Keratinocyte (primary cell): ENCODE measurements around the gene CRISPLD2. TPM values are rescaled to one million over a fixed set of nuclear protein-coding genes. Genes with fewer than 3 reads are reported as not detected.

Experiments used
- DNase-seq: peaks from one replicate; pipeline ENCODE4 v3.0.0-alpha.2; 2011; ENCODE audit warnings: low read depth, missing footprints, low spot score
- FAIRE-seq: peaks from 2 replicates; lab custom pipeline; 2011; peaks lifted over from hg19 to GRCh38; lab: Jason Lieb, UNC
- H2AFZ ChIP-seq: 2 replicates; pipeline ENCODE4 v1.6.0; 2012; ENCODE audit warnings: low read length, control low read depth, inconsistent platforms; ENCODE audit not compliant: control insufficient read depth
- H3K27ac ChIP-seq: 2 replicates; pipeline ENCODE4 v1.5.1; 2011; ENCODE audit warnings: low read length; ENCODE audit not compliant: control insufficient read depth, insufficient read depth
- H3K27me3 ChIP-seq: 3 replicates; pipeline ENCODE4 v1.6.0; 2011; ENCODE audit warnings: low read length; ENCODE audit not compliant: control insufficient read depth, insufficient read depth; ENCODE audit errors: extremely low read depth
- H3K36me3 ChIP-seq, 2 experiments: 2 replicates in 1 of 2; 3 replicates in 1 of 2; pipeline ENCODE4 v1.5.1; 2011; ENCODE audit warnings: low read length in 2 of 2, mild to moderate bottlenecking in 1 of 2; ENCODE audit not compliant: control insufficient read depth in 2 of 2, insufficient read depth in 2 of 2; ENCODE audit errors: extremely low read depth in 1 of 2
- H3K4me1 ChIP-seq: 3 replicates; pipeline ENCODE4 v1.5.1; 2011; ENCODE audit warnings: low read length; ENCODE audit not compliant: control insufficient read depth, insufficient read depth; ENCODE audit errors: extremely low read depth
- H3K4me2 ChIP-seq: 3 replicates; pipeline ENCODE4 v1.6.0; 2011; ENCODE audit warnings: low read depth, low read length; ENCODE audit not compliant: control insufficient read depth, insufficient read depth; ENCODE audit errors: extremely low read depth
- H3K4me3 ChIP-seq, 3 experiments: fragments of 200-600 bp in 1 of 3; sonication (generic) in 1 of 3; 2 replicates in 2 of 3; 3 replicates in 1 of 3; pipeline ENCODE4 v1.5.1; 2011 to 2016; ENCODE audit warnings: low read length in 3 of 3, mild to moderate bottlenecking in 3 of 3, control low read depth in 2 of 3, inconsistent platforms in 1 of 3, low read depth in 1 of 3, mixed read lengths in 1 of 3, mixed run types in 1 of 3, moderate library complexity in 1 of 3; ENCODE audit not compliant: control insufficient read depth in 2 of 3, insufficient read depth in 2 of 3; ENCODE audit errors: extremely low read depth in 1 of 3
- H3K79me2 ChIP-seq: 2 replicates; pipeline ENCODE4 v1.6.0; 2012; ENCODE audit warnings: low read length; ENCODE audit not compliant: control insufficient read depth, insufficient read depth
- H3K9ac ChIP-seq: 3 replicates; pipeline ENCODE4 v1.6.0; 2011; ENCODE audit warnings: low read length; ENCODE audit not compliant: control insufficient read depth, insufficient read depth; ENCODE audit errors: extremely low read depth
- H3K9me1 ChIP-seq: 3 replicates; pipeline ENCODE4 v1.6.0; 2011; ENCODE audit warnings: low read length; ENCODE audit not compliant: control insufficient read depth, insufficient read depth; ENCODE audit errors: extremely low read depth
- H3K9me3 ChIP-seq: 2 replicates; pipeline ENCODE4 v1.5.1; 2012; ENCODE audit warnings: low read depth, low read length; ENCODE audit not compliant: control insufficient read depth
- H4K20me1 ChIP-seq: 3 replicates; pipeline ENCODE4 v1.6.0; 2011; ENCODE audit warnings: low read length; ENCODE audit not compliant: control insufficient read depth, insufficient read depth; ENCODE audit errors: extremely low read depth
- CTCF ChIP-seq, 3 experiments: IDR thresholded peaks in 1 of 3; conservative IDR thresholded peaks in 1 of 3; optimal IDR thresholded peaks in 1 of 3; 2 replicates in 2 of 3; 3 replicates in 1 of 3; pipeline versions ENCODE3 to v1.5.1; 2011; ENCODE audit warnings: low read length in 3 of 3, mild to moderate bottlenecking in 3 of 3, moderate library complexity in 2 of 3, control low read depth in 1 of 3, inconsistent platforms in 1 of 3; ENCODE audit not compliant: insufficient read depth in 2 of 3; ENCODE audit errors: extremely low read depth in 1 of 3
- EZH2 ChIP-seq: IDR thresholded peaks from one replicate; pipeline ENCODE4 v1.6.1; 2012; ENCODE audit warnings: inconsistent platforms, mild to moderate bottlenecking, low read length, moderate library complexity
- dilution Hi-C: fragments of 300-500 bp; cut with MboI; formaldehyde crosslinking; loops from one replicate; pipeline ENCODE4 v1.7.0; 2020; ENCODE audit warnings: low sequenced_read_pairs; ENCODE audit not compliant: extremely low pct_ligation_motif_present
- polyA plus RNA-seq, 5 experiments: library from polyadenylated mRNA; depleted of rRNA in 3 of 5; stranded (reverse) in 3 of 5; stranded (forward) in 1 of 5; unstranded in 1 of 5; fragments of >200 nt; gene quantifications; 1 replicate in 1 of 5; 2 replicates in 3 of 5; 3 replicates in 1 of 5; pipeline versions ENCODE4 v1.2.1 to v1.2.3, GENCODE V29; 2011 to 2012; ENCODE audit warnings: missing spikeins in 2 of 5, low read depth in 1 of 5, low replicate concordance in 1 of 5

The CRISPLD2 gene
- polyA plus RNA-seq, 1 donor (not counting 4 experiments of a cell fraction or from before 2014, with no cell fraction given): 1.2 TPM

GRCh38 chr16:84804326-84804725 is 15.5 kb upstream of the CRISPLD2 start:
- H3K9ac ChIP-seq: no peak overlapping the region
- TF ChIP-seq EZH2: no peak
- TF ChIP-seq CTCF (optimal IDR thresholded peaks at IDR 0.05 in 1 of 3, IDR thresholded peaks at IDR 0.05 in 1 of 3, conservative IDR thresholded peaks at IDR 0.05 in 1 of 3; ENCODE audit: extremely low read depth in 1 of 3, insufficient read depth in 2 of 3, low read length in 3 of 3): no peak
- H3K79me2 ChIP-seq: no peaks in the 10 kb centered on the region
- H3K9me3 ChIP-seq: no peaks in the 10 kb centered on the region
- FAIRE-seq: no peak
- no peak overlapping the region for H3K4me3 ChIP-seq
- no peaks in the 10 kb centered on the region for H3K9me1 ChIP-seq
- H3K4me1 ChIP-seq: no peaks in the 10 kb centered on the region
- no peak for DNase-seq
- peaks cover 9% of the 10 kb centered on the region for H3K27me3 ChIP-seq
- no peak overlapping the region for H2AFZ ChIP-seq
- no peaks in the 10 kb centered on the region for H3K36me3 ChIP-seq
- H4K20me1 ChIP-seq: no peaks in the 10 kb centered on the region
- H3K27ac ChIP-seq: no peak overlapping the region
- dilution Hi-C loops: no loop called here
- no peak overlapping the region for H3K4me2 ChIP-seq

- Histone ChIP-seq H2AFZ (no peak overlapping the region), H3K9ac (no peak overlapping the region), H3K36me3 (no peaks in the 10 kb centered on the region), H3K27me3 (peaks cover 18% of the 10 kb centered on the region), H3K9me3 (no peaks in the 10 kb centered on the region), H3K79me2 (no peaks in the 10 kb centered on the region), H3K27ac (no peak overlapping the region), H3K4me1 (no peaks in the 10 kb centered on the region), H3K4me2 (no peak overlapping the region), H4K20me1 (no peaks in the 10 kb centered on the region), H3K9me1 (no peaks in the 10 kb centered on the region), H3K4me3 (no peak overlapping the region)
- no peak for TF ChIP-seq EZH2
- no peak for TF ChIP-seq CTCF (optimal IDR thresholded peaks at IDR 0.05 in 1 of 3, IDR thresholded peaks at IDR 0.05 in 1 of 3, conservative IDR thresholded peaks at IDR 0.05 in 1 of 3; ENCODE audit: extremely low read depth in 1 of 3, insufficient read depth in 2 of 3, low read length in 3 of 3)
- DNase-seq: no peak
- dilution Hi-C loops: no loop called here
- FAIRE-seq: no peak
Measured at GRCh38 chr16:84806256-84806889, 13.4 kb upstream of the CRISPLD2 start.
